Calu3 (cell line): Measurements from ENCODE around the gene MCTP2. TPM values are rescaled to one million over a fixed set of nuclear protein-coding genes. Genes with fewer than 3 reads are reported as not detected.
A peak's percentile ranks its signal among the peaks of the same experiment; 100 is the strongest.

Experiments
- BruUV-seq: library from RNA; stranded (reverse); fragments of 400-500 nt; replicated peaks from 2 replicates; lab custom pipeline; 2021; lab: Mats Ljungman, UMichigan
- CTCF ChIA-PET: fragments of 300-600 bp; sonication (Branson Sonifier 250); formaldehyde crosslinking; loops from one replicate; lab custom pipeline; 2022; ENCODE audit warnings: antibody characterized with exemption; lab: Charles Lee
- DNase-seq: peaks from one replicate; pipeline ENCODE4 v3.0.0; 2022
- H3K27ac Mint-ChIP-seq: one replicate; pipeline ENCODE4 v1.8.0; 2022; ENCODE audit warnings: mixed read lengths; ENCODE audit not compliant: unreplicated experiment
- H3K27me3 Mint-ChIP-seq: one replicate; pipeline ENCODE4 v1.8.0; 2022; ENCODE audit warnings: mixed read lengths; ENCODE audit not compliant: unreplicated experiment
- H3K36me3 Mint-ChIP-seq: one replicate; pipeline ENCODE4 v1.8.0; 2022; ENCODE audit warnings: mild to moderate bottlenecking, moderate library complexity, mixed read lengths; ENCODE audit not compliant: insufficient read depth, unreplicated experiment
- H3K4me1 Mint-ChIP-seq: one replicate; pipeline ENCODE4 v1.8.0; 2022; ENCODE audit warnings: mild to moderate bottlenecking, low read depth, mixed read lengths; ENCODE audit not compliant: unreplicated experiment
- H3K4me3 Mint-ChIP-seq: one replicate; pipeline ENCODE4 v1.8.0; 2022; ENCODE audit warnings: mild to moderate bottlenecking, low read depth, moderate library complexity, mixed read lengths; ENCODE audit not compliant: unreplicated experiment
- H3K9me3 Mint-ChIP-seq: one replicate; pipeline ENCODE4 v1.8.0; 2022; ENCODE audit warnings: low read depth, mixed read lengths; ENCODE audit not compliant: unreplicated experiment
- intact Hi-C: fragments of 100-400 bp; cut with micrococcal nuclease; formaldehyde crosslinking; loops from one replicate; pipeline ENCODE4 v1.10.0; 2022; ENCODE audit not compliant: unreplicated experiment
- total RNA-seq: library from RNA; stranded (reverse); gene quantifications from 2 replicates; pipeline ENCODE4 v1.2.3, GENCODE V29; 2022
- TF ChIP-seq, protein P1 (sequence below): fragments of 200-600 bp; IDR thresholded peaks from one replicate; pipeline ENCODE4 v1.8.0; 2022; ENCODE audit warnings: antibody characterized with exemption; ENCODE audit not compliant: unreplicated experiment

The MCTP2 gene
- total RNA-seq, 1 experiment from 2014 or later = 30.1 TPM

DNA sequence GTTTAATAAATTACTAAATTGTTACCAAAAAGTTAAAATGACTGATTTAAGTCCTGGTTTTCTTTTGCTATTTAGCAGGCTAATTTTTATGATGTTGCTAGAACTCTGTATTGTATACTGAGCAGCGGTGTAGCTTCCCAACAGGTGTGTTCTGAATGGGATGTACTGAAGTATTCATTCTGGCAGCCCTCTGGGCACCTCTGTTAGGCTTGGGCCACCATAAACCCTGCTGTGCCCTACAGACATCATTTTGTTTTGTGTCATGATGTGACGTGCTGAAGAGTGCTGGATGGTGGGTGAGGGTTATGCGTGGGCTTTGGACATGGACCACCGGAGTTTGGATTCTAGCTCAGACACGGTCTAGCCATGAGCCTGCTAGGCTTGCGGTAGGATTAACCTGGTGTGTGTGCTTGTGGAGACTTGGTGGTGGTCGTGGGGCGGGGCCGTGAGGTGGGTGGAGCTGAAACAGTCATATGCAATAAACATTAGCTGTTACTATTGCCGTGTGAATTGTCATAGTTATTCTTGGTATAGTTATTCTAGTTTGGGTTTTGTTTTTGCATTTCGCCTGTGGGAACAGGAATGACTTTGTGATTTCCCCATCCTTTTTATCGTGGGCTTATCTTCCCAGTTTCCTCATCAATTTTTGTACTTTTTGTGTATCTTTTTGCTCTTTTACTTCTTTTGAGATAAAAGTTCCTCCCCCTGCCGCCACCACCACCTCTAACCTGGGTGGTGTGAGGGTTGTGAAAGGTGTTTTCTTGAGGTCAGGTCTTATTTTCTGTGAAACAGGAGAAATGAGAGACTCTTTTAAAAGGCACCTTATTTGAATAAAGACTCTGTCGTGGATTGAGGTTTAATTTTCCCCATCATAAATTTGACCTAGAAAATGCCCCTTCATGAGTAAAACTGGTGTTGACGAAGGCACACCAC lies 93.7 kb downstream of the MCTP2 start:
- Mint-ChIP-seq H3K4me1 (peaks cover 18% of the 10 kb centered on the region), H3K4me3 (no peak overlapping the region), H3K36me3 (no peaks in the 10 kb centered on the region), H3K27me3 (no peaks in the 10 kb centered on the region), H3K27ac (no peak overlapping the region), H3K9me3 (no peaks in the 10 kb centered on the region)
- intact Hi-C loops = loop anchor here (1.0 to 2.0 kb wide), 2 partner anchors 94 to 161 kb away; partner anchors contain the start of gene MCTP2
- TF ChIP-seq, protein P1, sequence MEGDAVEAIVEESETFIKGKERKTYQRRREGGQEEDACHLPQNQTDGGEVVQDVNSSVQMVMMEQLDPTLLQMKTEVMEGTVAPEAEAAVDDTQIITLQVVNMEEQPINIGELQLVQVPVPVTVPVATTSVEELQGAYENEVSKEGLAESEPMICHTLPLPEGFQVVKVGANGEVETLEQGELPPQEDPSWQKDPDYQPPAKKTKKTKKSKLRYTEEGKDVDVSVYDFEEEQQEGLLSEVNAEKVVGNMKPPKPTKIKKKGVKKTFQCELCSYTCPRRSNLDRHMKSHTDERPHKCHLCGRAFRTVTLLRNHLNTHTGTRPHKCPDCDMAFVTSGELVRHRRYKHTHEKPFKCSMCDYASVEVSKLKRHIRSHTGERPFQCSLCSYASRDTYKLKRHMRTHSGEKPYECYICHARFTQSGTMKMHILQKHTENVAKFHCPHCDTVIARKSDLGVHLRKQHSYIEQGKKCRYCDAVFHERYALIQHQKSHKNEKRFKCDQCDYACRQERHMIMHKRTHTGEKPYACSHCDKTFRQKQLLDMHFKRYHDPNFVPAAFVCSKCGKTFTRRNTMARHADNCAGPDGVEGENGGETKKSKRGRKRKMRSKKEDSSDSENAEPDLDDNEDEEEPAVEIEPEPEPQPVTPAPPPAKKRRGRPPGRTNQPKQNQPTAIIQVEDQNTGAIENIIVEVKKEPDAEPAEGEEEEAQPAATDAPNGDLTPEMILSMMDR = no peak
- DNase-seq = no peak
- CTCF ChIA-PET = interaction anchor here (0.6 to 5.4 kb wide), 6 partner anchors 8 to 1053 kb away, joined by 3 to 49 read pairs (median 5); partner anchors contain the start of gene MCTP2
- BruUV-seq = no TSS peak

- TF ChIP-seq, protein P1 = peak; percentile 53
- no peaks in the 10 kb centered on the region for H3K36me3 Mint-ChIP-seq
- H3K27me3 Mint-ChIP-seq = no peaks in the 10 kb centered on the region
- no peaks in the 10 kb centered on the region for H3K9me3 Mint-ChIP-seq
- H3K4me3 Mint-ChIP-seq = no peak overlapping the region
- no peak overlapping the region for H3K27ac Mint-ChIP-seq
- intact Hi-C loops = no loop called here
- CTCF ChIA-PET = interaction anchor here (1.0 to 5.4 kb wide), 4 partner anchors 61 to 207 kb away, joined by 3 to 49 read pairs (median 4); partner anchors contain the start of gene MCTP2
- peak; percentile 20 for DNase-seq
- peaks cover 18% of the 10 kb centered on the region for H3K4me1 Mint-ChIP-seq
- BruUV-seq = no TSS peak
Observed at GRCh38 chr15:94327356-94327936, 96.1 kb downstream of the MCTP2 start.

DNA sequence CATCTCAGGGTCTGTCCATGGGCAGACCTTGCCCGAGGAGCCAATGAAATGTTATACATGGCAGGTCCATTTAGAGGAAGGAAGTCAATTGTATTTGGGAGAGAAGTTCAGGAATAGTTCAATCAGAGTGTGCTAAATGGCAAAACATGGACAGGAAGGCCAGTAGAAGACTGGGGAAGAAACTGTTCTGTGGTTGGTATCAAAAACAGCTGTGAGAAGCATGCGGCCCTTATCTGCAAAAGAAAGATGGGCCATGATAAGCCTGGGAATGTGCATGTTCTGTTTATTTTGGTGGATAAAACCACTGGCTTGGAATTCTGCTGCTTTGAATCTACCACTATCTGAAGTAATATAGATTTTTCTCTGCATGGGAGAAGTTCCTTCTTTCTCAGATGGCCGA lies 100.4 kb downstream of the MCTP2 start:
- no peaks in the 10 kb centered on the region for H3K27me3 Mint-ChIP-seq
- H3K36me3 Mint-ChIP-seq = no peaks in the 10 kb centered on the region
- TF ChIP-seq, protein P1 = no peak
- DNase-seq = no peak
- no peaks in the 10 kb centered on the region for H3K4me1 Mint-ChIP-seq
- CTCF ChIA-PET = no interaction called here
- no peaks in the 10 kb centered on the region for H3K9me3 Mint-ChIP-seq
- intact Hi-C loops = no loop called here
- no peak overlapping the region for H3K4me3 Mint-ChIP-seq
- no peak overlapping the region for H3K27ac Mint-ChIP-seq
- BruUV-seq = no TSS peak

- H3K36me3 Mint-ChIP-seq = no peaks in the 10 kb centered on the region
- BruUV-seq = no TSS peak
- no peaks in the 10 kb centered on the region for H3K4me1 Mint-ChIP-seq
- CTCF ChIA-PET = no interaction called here
- no peak overlapping the region for H3K4me3 Mint-ChIP-seq
- DNase-seq = no peak
- no peaks in the 10 kb centered on the region for H3K9me3 Mint-ChIP-seq
- H3K27me3 Mint-ChIP-seq = no peaks in the 10 kb centered on the region
- TF ChIP-seq, protein P1 = no peak
- intact Hi-C loops = no loop called here
- no peak overlapping the region for H3K27ac Mint-ChIP-seq
Observed at GRCh38 chr15:94335616-94336015, 104.3 kb downstream of the MCTP2 start.
